Fibroblast of skin of scalp (primary cell): ENCODE measurements around the gene SERPINA5.
"Not testable (repeated sequence)": the region's sequence is repeated elsewhere in the genome, so short reads cannot be mapped to it uniquely, and the experiment has no call there.

ENCODE experiments used
- DNase-seq: peaks from one replicate; pipeline ENCODE4 v3.0.0-alpha.2; 2013

The SERPINA5 gene

DNA sequence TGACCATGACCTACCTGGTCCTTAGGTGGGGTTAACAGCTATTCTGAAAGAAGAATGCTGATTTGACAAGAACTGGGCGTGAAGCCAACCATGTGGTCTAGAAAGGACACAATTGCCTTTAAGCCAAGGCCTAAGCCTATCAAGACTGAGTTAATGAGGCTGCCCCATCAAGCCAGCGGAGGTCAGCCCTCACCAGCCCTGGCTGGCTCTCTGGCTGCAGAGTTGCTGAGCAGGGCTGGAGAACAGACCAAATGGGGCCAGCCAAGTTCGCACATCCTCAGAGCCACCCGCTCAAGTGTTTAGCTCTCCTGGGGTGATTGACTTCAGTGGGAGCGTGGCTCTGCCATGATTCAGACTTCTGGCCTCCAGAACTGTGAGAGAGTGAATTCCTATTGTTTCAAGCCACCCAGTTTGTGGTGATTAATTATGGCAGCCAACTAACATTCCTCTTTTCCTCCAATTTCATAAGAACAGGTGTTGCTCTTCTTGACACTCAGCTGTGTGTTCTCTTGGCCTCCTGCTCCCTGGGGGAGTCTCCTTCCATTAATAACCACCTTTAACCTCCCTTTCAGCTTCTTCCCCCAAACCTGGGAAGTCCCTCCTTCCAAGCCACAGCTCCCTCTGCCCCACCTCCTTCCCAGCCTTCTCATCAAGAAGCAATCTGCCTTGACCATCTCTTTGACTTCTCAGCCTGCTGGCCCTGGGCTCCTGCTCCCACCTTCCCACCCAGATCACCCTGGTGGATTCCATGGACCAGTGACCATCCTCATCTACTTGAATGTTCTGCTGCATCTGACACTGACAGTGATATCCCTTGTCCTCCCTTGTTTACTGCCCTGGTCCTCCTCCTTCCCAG, 5.3 kb upstream of the SERPINA5 start:
- peak; percentile 51 for DNase-seq

DNA sequence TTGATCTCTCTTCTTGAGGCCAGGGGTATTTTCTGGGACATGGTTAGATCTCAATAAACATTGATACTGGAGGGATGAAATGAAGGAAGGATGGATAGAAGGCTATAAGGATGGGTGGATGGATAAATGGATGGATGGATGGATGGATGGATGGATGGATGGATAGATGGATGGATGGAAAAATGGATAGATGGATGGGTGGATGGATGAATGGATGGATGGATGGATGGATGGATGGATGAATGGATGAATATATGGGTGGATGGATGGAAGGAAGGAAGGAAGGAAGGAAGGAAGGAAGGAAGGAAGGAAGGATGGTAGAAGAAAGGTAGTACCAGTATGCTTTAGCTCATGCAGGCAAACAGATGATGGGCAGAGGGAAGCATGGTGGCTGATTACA, 3.8 kb upstream of the SERPINA5 start:
- not testable (repeated sequence) for DNase-seq

DNA sequence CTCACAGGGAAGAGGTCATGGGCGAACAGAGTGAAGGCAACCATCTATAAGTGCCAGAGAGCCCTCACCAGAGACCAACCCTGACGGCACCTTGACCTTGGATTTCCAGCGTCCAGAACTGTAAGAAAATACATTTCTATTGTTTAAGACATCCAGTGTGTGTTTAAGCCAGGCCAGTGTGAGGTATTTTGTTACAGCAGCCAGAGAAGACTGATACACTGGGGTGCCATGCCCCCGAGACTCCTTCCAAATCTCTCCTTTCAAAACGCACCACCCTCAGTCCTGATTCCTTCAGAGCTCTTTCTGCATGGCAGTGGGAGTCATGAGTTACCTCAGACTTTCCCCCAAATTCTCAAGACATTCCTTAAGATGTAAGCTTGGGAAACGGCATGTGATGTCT, 2.5 kb upstream of the SERPINA5 start:
- DNase-seq = no peak

DNA sequence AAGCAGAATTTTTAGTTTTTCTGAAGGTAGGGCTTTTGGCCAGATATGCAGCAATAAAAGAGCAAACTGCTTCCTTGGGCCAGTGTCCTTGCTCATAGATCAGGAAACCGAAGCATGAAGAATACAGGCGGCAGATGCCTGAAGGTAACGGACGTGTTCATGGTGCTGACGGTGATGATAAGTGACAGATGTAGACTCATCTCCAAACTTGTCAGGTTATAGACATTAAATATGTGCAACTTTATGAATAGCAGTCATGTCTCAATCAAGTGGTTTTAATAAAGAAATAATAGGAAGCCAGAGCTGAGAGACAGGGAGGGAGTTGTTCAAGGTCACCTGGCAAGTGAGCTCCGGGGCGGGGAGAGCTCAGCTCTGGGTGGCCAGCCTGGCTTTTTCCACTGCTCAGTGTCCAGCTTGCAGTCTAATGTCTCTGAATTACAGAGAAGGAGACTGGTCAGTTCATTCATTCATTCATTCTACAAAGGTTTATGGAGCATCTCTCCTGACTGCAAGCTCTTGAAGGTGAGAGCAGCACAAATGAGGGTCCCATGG, 1.0 kb downstream of the SERPINA5 start:
- DNase-seq = no peak

DNA sequence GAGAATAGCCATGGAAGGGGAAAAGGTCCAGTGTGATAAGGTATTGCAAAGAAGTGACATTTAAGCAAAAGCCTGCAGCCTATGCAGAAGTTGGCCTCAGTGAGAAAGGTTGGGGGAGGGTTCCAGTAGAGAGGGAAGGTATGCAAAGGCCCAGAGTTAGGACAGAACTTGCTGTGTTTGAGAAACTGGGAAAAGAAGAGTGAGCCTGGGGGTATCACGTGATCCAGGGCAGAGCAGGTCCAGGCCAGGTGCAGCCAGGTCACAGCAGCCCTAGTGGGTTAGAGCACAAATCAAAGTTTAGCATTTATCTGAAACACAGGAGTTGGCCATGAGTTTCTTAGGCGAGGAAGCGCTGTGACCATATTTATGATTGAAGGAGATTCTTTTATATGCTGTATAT, 1.6 kb downstream of the SERPINA5 start:
- no peak for DNase-seq

DNA sequence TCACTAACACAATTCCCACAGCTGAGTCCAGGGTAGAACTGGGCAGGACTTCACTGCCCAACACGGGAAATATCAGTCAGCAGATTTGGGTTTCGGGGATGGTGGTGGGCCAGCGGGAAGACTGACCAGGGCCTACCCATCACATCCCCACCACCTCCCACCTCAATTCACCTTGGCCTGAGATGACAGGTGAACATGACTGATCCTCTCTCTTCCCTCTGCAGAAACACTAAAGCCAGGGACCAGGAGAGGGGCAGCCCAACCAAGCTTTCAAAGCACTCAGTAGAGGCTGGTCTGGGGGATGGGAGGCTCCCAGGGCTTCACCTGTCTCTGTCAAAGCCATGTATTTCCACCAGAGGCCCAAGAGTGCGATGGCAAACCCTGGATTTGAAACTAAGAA, 2.3 kb downstream of the SERPINA5 start:
- no peak for DNase-seq

DNA sequence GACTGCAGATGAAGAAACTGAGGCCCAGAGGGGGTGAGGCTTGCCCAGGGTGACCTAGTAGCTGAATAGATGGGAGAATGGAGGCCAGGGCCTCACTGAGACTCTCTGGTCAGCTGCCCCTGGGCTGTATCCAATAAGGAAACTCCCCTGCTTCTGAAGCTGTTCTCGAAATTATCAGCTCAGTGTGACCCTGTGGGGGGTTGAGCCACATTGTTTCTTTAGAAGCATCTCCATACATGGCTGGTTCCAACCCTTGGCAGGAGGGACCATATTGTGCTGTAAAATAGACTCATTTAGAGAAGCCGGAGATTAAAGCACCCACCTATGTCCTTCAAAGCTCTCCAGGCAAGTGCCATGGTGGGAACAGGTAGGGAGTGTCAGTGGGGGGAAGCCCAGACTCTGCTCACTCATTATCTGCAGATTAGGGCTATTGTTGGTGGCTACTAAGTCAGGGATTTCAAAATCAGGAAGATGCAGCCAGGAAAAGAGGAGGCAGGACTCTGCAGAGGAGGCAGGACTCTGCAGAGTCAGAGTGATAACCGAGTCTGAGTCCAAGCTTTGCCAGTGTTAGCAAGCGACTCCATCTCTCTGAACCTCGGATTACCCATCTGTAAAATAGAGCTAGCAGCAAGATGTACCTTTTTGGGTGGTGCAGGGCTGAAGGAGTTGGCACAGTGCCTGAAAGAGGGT, 3.5 kb downstream of the SERPINA5 start:
- DNase-seq = no peak

DNA sequence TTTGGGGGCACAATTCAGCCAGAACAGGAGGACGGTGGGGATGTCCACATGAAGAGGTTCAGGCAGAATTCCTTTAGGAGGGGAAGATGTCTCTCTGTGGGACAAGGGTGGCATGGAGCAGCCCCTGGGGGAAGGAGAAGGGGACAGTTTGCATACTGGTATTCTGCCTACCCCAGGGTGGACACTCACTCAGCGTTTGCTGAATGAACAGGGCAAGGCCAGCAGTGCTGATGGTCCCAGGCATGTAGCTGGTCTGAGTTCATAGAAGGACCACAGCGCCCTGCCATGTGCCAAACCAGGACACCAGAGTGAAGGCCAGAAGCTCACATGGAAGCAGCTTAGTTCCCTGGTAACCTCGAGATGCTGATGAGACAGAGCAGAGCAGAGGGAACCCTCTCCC, 5.4 kb downstream of the SERPINA5 start:
- DNase-seq = no peak

DNA sequence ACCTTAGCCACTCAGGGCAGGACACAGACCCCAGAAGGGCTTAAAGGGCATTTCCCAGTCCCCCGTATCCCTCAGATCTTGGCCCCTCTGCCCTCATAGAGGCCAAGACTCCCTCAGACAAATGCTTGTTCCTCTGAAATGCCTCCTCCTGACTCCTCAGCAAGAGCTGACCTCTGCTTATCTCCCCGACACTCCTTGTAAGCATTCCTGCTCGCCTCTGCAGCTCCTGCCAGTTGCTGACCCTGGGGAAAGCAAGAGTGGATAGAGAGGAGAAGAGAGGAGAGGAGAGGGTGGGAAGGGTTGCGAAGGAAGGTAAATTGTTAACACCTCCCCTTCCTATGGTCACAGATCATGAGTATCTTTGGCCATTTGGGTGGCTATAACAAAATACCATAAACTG, 7.1 kb downstream of the SERPINA5 start:
- no peak for DNase-seq

DNA sequence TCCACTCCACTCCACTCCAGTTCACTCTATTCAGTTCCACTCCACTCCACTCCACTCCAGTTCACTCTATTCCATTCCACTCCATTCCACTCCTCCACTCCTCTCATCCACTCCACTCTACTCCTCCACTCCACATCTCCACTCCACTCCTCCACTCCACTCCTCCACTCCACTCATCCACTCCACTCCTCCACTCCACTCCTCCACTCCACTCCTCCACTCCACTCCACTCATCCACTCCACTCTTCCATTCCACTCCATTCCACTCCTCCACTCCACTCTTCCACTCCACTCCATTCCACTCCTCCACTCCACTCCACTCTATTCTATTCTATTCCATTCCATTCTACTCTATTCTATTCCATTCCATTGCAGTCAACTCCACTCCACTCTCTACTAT, 9.8 kb downstream of the SERPINA5 start:
- DNase-seq = no peak

DNA sequence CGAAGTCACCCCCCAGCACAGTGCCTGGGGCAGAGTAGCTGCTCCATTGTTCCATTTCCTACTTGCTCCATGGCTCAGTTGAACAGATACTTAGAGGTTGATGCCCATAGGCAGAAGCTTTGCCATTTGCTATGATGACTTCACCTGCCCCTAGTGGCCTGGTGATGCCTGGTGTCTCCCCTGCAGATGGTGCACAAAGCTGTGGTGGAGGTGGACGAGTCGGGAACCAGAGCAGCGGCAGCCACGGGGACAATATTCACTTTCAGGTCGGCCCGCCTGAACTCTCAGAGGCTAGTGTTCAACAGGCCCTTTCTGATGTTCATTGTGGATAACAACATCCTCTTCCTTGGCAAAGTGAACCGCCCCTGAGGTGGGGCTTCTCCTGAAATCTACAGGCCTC, 10.6 kb downstream of the SERPINA5 start:
- no peak for DNase-seq

DNA sequence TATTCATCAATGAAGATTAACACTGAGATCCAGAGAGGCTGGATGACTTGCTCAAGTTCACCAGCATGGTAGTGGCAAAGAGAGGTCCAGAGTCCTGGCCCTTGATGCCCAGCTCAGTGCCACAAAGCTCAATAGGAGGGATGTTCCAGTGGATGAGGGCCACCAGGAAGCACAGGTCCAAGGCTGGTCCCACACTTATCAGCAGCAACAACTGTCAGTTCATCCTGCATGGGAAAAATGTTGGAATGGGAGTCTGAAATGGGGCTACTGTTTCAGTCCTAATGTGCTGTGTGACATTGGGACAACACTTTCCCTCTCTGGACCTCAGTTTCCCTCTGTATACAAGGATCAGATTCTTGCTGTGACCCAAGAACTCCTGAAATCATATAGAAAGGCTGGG, 11.2 kb downstream of the SERPINA5 start:
- no peak for DNase-seq

DNA sequence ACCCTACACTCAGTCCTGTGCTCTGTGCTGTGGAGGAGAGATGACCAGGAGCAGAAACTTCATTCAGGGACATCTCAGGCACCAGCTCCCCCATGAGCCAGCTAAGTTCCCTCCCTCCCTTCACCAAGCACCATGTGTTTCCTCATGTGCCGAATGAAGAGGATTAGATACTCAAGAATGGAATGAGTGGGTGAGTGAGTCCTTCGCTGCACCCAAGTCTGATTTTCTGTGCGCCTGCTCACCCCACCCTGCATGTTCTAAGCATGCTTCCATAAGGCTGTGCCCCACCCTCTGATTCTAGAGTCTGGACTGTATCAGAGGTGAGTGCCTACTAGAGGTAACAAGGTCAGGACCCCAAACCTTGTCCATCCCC, 12.1 kb downstream of the SERPINA5 start:
- DNase-seq = no peak

DNA sequence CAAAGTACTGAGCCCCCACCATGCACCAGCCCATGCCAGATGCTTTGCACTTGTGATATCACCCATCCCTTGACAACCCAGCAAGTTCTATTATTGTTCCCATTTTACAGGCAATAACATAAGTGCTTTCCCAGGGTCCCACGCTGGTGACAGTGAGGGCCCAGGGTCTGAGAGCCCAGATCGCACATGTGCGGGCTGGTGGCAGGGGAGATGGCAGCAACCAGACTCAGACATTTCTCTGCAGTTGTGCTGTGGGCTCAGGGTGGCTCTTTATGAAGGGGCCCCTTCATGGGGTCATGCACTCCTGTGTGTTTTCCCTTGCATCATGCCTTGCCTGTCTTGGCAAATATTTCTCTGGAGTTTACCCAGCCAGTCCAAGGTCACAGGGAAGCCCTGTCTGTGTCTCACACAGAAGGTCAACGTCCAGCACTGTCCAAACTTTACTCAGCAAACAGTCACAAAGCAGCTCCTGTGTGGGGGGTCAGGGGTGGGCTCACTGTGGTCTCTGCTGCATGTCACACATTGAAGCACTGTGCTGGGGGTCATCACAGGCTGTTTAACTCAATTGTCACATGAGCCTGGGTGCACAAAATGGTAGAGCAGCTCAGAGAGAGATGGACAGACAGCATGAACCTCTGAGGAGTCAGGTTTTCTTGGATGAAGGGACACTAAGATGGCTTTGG, 12.7 kb downstream of the SERPINA5 start:
- DNase-seq = no peak

DNA sequence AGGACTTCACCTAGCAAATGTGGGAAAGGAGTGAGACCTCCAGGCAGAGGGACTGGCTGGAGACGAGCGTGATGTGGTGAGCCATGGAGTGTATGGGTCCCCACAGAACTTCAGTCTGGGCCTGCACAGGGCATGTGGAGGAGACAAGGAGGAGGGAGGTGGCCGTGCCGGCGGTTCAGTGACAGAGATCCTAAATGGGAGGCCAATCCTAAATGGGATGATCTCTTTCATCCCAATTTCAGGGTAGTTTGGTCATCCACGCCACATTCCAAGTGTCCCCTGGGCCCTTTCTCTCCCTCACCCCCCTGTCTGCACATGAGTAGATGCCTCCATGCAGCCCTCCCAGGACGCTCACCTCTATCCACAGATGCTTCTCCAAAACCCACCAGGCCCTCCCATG, 13.2 kb downstream of the SERPINA5 start:
- no peak for DNase-seq

DNA sequence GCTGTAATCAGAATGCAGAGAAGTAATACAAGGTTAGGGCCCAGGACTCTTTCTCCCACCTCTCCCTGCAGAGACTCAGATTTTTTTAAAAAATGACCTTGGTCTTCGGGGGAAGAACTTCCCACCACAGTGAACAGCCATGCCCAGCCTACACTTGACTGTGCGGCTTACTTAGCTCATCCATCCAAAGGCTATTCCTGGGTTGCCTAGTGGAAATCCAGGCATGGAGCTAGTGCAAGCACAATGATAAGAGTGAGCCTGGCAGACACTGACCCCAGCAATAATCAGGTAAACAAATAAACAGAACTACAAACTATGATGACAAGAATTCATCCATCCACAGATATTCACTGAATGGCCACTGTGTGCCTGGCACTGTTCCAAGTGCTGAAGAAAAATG, 14.7 kb downstream of the SERPINA5 start:
- no peak for DNase-seq

DNA sequence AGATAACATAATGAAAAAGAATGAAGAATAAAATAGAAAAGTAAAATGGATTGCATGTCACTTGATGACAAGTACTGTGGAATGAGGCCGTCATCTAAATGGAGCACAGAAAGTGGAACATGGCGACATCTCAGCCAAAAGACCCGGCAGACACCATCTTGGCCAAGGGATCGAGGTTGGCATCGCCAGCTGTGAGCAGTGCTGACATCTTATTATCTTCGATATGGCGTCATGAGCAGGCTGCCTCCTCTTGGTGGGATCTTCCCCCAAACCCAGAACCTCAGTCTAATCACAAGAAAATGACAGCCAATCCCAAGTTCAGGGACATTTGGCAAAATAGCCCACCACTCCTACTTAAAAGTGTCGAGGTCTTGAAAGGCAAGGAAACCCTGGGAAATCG, 15.1 kb downstream of the SERPINA5 start:
- DNase-seq = no peak

DNA sequence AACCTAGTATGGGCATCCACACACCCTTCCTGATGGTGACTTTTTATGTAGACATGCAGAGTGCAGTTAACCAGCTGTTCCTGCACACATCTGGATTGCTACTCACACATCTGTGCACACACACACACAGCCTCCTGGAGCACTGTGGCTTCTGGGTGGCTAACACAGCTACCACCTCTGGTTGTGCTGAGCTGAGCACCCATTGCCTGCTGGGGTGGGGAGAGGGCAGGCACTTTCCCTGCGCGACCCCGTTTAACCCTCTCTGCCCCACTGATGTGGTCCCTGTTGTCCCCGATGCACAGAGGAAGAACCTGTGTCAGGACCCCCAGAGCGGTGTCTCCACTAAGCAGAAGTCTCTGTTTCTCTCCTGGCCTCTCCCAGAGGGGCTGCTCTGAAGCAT, 16.6 kb downstream of the SERPINA5 start:
- DNase-seq = no peak

DNA sequence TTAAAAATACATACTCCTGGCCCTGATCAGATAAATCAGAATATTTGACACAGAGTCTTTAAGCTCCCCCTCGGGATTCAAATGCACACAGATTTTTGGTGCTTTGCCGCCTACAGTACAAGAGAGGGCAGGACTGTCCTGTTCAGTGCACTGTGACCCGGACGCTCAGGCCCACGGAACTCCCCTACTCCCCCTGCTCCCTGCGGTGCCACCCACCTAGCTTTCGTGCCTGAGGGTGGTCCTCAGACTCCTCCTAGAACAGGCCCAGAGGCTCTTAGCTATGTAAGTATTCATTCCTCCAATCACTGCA, 17.2 kb downstream of the SERPINA5 start:
- no peak for DNase-seq

DNA sequence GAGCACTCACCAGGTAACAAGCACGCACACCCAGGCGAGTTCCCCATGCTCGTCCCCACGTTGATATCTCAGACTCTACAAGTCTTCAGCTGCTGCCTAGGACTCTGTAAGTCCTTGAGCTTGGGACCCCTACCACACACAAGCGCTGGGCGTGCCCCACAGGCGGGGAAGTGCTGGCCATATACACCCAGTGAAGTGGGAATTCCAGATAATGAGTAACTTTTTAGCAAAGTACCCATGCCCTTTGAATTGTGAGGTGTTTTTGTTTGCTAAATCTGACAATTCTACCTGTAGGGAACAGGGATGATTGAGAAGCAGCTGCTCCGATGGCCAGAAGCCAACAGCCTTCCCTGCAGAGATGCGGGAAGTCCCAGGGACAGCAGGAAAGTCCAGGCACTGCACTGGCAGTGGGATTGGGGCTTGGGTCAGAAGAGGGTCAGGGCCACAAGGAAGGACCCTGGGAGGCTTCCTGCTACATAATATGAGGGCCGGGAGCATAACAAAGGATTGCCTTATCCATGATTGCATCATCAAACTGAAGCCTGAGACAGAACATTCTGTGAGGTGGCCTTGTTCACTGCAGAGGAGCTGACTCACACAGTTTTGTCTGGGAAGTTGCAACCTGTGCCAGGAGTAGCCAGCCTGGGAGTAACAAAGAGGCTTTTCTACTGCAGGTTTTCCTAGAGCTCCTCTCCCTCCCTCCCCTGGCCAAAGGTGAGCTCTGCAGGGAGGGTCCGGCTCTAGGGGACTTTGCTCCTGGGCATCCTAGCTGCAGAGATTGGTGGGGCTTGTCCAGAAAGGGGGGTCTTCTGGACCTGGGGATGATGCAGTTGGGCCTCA, 17.8 kb downstream of the SERPINA5 start:
- DNase-seq = peak; percentile 93

DNA sequence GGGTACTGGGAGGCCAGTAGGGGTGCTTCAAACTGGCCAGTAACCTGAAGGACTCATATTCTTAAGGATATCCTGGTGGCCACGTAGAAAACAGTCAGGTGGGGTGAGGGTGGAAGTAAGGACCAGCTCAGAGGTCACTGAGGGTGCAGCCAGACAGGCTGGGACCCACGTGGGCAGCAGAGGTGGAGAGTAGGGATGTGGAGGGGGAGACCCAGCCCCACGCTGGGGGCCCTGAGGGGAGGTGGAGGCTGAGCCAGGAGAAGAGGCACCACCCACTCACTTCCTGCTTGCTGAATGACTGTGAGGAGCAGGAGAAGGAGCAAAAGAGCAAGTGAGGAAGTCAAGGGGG, 18.4 kb downstream of the SERPINA5 start:
- DNase-seq = no peak

DNA sequence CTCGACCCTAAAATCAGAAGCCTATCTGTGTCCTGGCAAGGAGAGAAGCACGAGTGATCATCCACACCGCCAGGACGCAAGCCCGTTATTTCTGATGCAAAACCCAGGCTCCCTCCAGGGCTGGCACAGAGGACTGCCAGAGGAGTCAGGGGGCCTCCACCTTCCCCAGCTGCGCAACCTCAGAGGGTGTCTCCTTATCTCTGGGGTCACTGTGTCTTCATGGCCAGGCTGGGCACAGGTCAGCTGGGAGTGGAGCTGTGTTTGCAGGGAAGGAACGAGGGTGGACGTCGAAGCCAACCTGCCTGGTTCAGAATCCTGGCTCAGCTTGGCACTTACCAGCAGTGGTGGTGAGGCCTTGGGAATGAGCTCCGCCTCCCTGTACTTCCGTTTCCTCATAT, 18.9 kb downstream of the SERPINA5 start:
- DNase-seq = no peak

DNA sequence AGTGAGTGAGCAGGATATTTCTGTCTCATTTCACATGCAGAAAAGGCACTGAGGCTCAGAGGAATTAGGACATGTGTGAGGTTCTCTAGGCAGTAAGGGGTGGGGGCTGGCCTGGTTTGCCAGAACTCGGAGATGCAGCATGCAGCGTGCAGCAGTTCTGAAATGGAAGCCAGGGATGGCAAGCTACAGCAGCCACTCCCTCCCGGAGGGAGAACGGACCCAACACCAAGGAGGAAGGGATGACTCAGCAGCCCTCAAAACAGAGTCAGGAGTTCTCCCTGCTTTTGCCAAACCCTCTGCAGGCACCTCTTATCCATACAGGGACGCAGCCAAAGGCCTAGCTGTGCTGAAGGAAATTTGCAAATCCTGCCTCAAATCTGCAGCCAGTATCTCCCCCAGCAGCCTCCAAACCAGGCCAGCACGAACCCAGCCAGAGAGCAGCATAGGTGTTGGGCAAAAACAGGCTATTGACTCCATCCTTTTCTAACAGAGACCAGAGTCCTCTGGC, 20.7 kb downstream of the SERPINA5 start:
- peak; percentile 89 for DNase-seq
